Activated CD8-positive, alpha-beta memory T cell treated with anti-CD3 and anti-CD28 coated beads for 48 hours (primary cell): Measurements from ENCODE around the gene EML1.

Experiments
- DNase-seq, 3 experiments: peaks; one replicate each; pipeline ENCODE4 v3.0.0-alpha.2; 2020; ENCODE audit warnings: low read depth in 2 of 3, low spot score in 2 of 3

EML1 gene

GRCh38 chr14:99821519-99822508 is 28.6 kb downstream of the EML1 start:
- DNase-seq: no peak

- no peak for DNase-seq
These were observed 29.7 kb downstream of the EML1 start for GRCh38 chr14:99822800-99823455.

- DNase-seq: no peak
These were observed 31.6 kb downstream of the EML1 start for GRCh38 chr14:99824776-99825175.

- no peak for DNase-seq
These were observed 36.2 kb downstream of the EML1 start for GRCh38 chr14:99829450-99829849.

- no peak for DNase-seq
These were observed 38.1 kb downstream of the EML1 start for GRCh38 chr14:99831303-99831702.

GRCh38 chr14:99831903-99832685 is 38.9 kb downstream of the EML1 start:
- DNase-seq: no peak

- no peak for DNase-seq
These were observed 44.6 kb downstream of the EML1 start for GRCh38 chr14:99837822-99838221.

GRCh38 chr14:99838639-99839134 is 45.5 kb downstream of the EML1 start:
- no peak for DNase-seq

- no peak for DNase-seq
These were observed 46.5 kb downstream of the EML1 start for GRCh38 chr14:99839696-99840095.

GRCh38 chr14:99840265-99840664 is 47.1 kb downstream of the EML1 start:
- DNase-seq: no peak

- no peak for DNase-seq
These were observed 47.6 kb downstream of the EML1 start for GRCh38 chr14:99840774-99841305.

GRCh38 chr14:99841436-99842071 is 48.3 kb downstream of the EML1 start:
- DNase-seq: no peak

- no peak for DNase-seq
These were observed 48.9 kb downstream of the EML1 start for GRCh38 chr14:99842141-99842540.

- no peak for DNase-seq
These were observed 53.6 kb downstream of the EML1 start for GRCh38 chr14:99846808-99847207.

- DNase-seq: no peak
These were observed 57.5 kb downstream of the EML1 start for GRCh38 chr14:99850709-99851108.

GRCh38 chr14:99852578-99852977 is 59.4 kb downstream of the EML1 start:
- no peak for DNase-seq

GRCh38 chr14:99853206-99853605 is 60.0 kb downstream of the EML1 start:
- no peak for DNase-seq

- no peak for DNase-seq
These were observed 61.6 kb downstream of the EML1 start for GRCh38 chr14:99854831-99855230.

GRCh38 chr14:99855271-99855670 is 62.1 kb downstream of the EML1 start:
- no peak for DNase-seq

GRCh38 chr14:99857551-99857950 is 64.3 kb downstream of the EML1 start:
- no peak for DNase-seq

- DNase-seq: no peak
These were observed 67.0 kb downstream of the EML1 start for GRCh38 chr14:99860219-99860618.
